ENCODE results near the gene C12orf43. TPM values are rescaled to one million over a fixed set of nuclear protein-coding genes. Genes with fewer than 3 reads are reported as not detected.

The C12orf43 gene
- total RNA-seq, 2 donors from 2014 or later = 6.7 to 11.5 TPM

GRCh38 chr12:121030576-121031212, 14.4 kb upstream of the C12orf43 start:
- H3K9me3 ChIP-seq = no peaks in the 10 kb centered on the region
- no peaks in the 10 kb centered on the region for H3K27me3 ChIP-seq
- no peak overlapping the region for H3K27ac ChIP-seq
- no peak overlapping the region for H3K4me3 ChIP-seq
- 72 to 78% methylated on average over 10 of the region's 10 CpGs for WGBS, 2 donors
- no peaks in the 10 kb centered on the region for H3K36me3 ChIP-seq (replicated peaks in 1 of 2; ENCODE audit: insufficient read depth in 1 of 2, low read depth in 2 of 2)
- DNase-seq (no peak), ATAC-seq (no peak)
- intact Hi-C loops (cut with DNase I) = no loop called here
- H3K4me1 ChIP-seq = no peaks in the 10 kb centered on the region
- TF ChIP-seq POLR2A (IDR thresholded peaks at IDR 0.05) = no peak
- no peak for TF ChIP-seq CTCF (IDR thresholded peaks at IDR 0.05)

- Histone ChIP-seq H3K27me3 (no peaks in the 10 kb centered on the region), H3K4me3 (no peak overlapping the region), H3K9me3 (no peaks in the 10 kb centered on the region), H3K27ac (no peak overlapping the region), H3K4me1 (peaks cover 9% of the 10 kb centered on the region), H3K36me3 (replicated peaks in 1 of 2; ENCODE audit: insufficient read depth in 1 of 2, low read depth in 2 of 2) (no peaks in the 10 kb centered on the region)
- DNase-seq = no peak
- intact Hi-C loops (cut with DNase I) = no loop called here
- TF ChIP-seq CTCF (IDR thresholded peaks at IDR 0.05) (no peak), POLR2A (IDR thresholded peaks at IDR 0.05) (no peak)
- ATAC-seq = no peak
- 84 to 87% methylated on average over 10 of the region's 10 CpGs for WGBS, 2 donors
Observed at GRCh38 chr12:121026274-121027045, 10.2 kb upstream of the C12orf43 start.

GRCh38 chr12:121025442-121026226, 9.3 kb upstream of the C12orf43 start:
- H3K27ac ChIP-seq = no peak overlapping the region
- peaks cover 10% of the 10 kb centered on the region for H3K4me1 ChIP-seq
- no peaks in the 10 kb centered on the region for H3K27me3 ChIP-seq
- H3K9me3 ChIP-seq = no peaks in the 10 kb centered on the region
- TF ChIP-seq CTCF (IDR thresholded peaks at IDR 0.05) (no peak), POLR2A (IDR thresholded peaks at IDR 0.05) (no peak)
- ATAC-seq (no peak), DNase-seq (no peak)
- 80 to 86% methylated on average over 11 of the region's 11 CpGs for WGBS, 2 donors
- no peaks in the 10 kb centered on the region for H3K36me3 ChIP-seq (replicated peaks in 1 of 2; ENCODE audit: insufficient read depth in 1 of 2, low read depth in 2 of 2)
- H3K4me3 ChIP-seq = no peak overlapping the region
- intact Hi-C loops (cut with DNase I) = no loop called here

- 52 to 57% methylated on average over 8 of the region's 8 CpGs for WGBS, 2 donors
- DNase-seq (no peak), ATAC-seq (no peak)
- H3K4me1 ChIP-seq = peaks cover 10% of the 10 kb centered on the region
- intact Hi-C loops (cut with DNase I) = no loop called here
- H3K9me3 ChIP-seq = no peaks in the 10 kb centered on the region
- no peak overlapping the region for H3K27ac ChIP-seq
- H3K4me3 ChIP-seq = no peak overlapping the region
- TF ChIP-seq CTCF (IDR thresholded peaks at IDR 0.05) (no peak), POLR2A (IDR thresholded peaks at IDR 0.05) (no peak)
- no peaks in the 10 kb centered on the region for H3K36me3 ChIP-seq (replicated peaks in 1 of 2; ENCODE audit: insufficient read depth in 1 of 2, low read depth in 2 of 2)
- H3K27me3 ChIP-seq = no peaks in the 10 kb centered on the region
Observed at GRCh38 chr12:121023799-121024198, 7.5 kb upstream of the C12orf43 start.
